PC-3 (cell line): ENCODE measurements around the gene RSKR.

Experiments used
- EZH2phosphoT487 ChIP-seq: fragments of 300-600 bp; sonication (generic); IDR thresholded peaks from 2 replicates; pipeline ENCODE4 v1.6.1; 2018; ENCODE audit warnings: mild to moderate bottlenecking, antibody characterized with exemption, low read length, borderline replicate concordance
- TF ChIP-seq, protein P1 (sequence below): fragments of 300-600 bp; sonication (generic); conservative IDR thresholded peaks from 2 replicates; pipeline ENCODE4 v1.5.1; 2017; ENCODE audit warnings: antibody characterized with exemption, low read depth, mild to moderate bottlenecking, low read length

DNA sequence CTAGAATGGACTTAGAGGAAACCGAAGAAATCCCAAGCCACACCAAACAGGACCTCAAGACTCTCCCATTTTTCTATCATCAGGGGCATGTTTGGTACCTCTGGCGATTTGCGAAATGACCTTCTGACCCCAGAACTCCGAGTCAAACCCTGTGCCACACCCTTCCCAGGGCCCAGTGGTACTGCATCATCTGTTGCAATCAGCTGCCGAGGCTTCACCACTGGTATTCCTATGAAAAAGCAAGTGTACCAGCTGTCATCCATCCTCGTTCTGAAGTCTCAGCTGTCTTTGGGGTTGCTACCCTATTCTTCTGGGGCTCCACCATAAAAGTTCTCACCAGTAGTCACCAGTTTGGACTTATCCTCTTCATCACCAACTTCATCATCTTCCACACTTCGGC lies 2.3 kb upstream of the RSKR start:
- TF ChIP-seq, protein P1, sequence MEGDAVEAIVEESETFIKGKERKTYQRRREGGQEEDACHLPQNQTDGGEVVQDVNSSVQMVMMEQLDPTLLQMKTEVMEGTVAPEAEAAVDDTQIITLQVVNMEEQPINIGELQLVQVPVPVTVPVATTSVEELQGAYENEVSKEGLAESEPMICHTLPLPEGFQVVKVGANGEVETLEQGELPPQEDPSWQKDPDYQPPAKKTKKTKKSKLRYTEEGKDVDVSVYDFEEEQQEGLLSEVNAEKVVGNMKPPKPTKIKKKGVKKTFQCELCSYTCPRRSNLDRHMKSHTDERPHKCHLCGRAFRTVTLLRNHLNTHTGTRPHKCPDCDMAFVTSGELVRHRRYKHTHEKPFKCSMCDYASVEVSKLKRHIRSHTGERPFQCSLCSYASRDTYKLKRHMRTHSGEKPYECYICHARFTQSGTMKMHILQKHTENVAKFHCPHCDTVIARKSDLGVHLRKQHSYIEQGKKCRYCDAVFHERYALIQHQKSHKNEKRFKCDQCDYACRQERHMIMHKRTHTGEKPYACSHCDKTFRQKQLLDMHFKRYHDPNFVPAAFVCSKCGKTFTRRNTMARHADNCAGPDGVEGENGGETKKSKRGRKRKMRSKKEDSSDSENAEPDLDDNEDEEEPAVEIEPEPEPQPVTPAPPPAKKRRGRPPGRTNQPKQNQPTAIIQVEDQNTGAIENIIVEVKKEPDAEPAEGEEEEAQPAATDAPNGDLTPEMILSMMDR = no peak
- no peak for TF ChIP-seq EZH2phosphoT487
